HG03354 (cell line): Measurements from ENCODE around the gene CALN1.
"Not testable (repeated sequence)": the region's sequence is repeated elsewhere in the genome, so short reads cannot be mapped to it uniquely, and the experiment has no call there.

Experiments used
- ATAC-seq: cut with Tn5 transposase; IDR thresholded peaks from one replicate; pipeline ENCODE4 v1.9.1; 2021; ENCODE audit warnings: mild to moderate bottlenecking; ENCODE audit not compliant: unreplicated experiment, poor library complexity, severe bottlenecking

CALN1 gene

GRCh38 chr7:71935674-71936073 is 476.5 kb downstream of the CALN1 start:
- no peak for ATAC-seq

- no peak for ATAC-seq
Measured at GRCh38 chr7:71933426-71933825, 478.7 kb downstream of the CALN1 start.

GRCh38 chr7:71925663-71926062 is 486.5 kb downstream of the CALN1 start:
- ATAC-seq: no peak

GRCh38 chr7:71914204-71914603 is 497.9 kb downstream of the CALN1 start:
- ATAC-seq: not testable (repeated sequence)

GRCh38 chr7:71912476-71912875 is 499.7 kb downstream of the CALN1 start:
- ATAC-seq: no peak

GRCh38 chr7:71911051-71911450 is 501.1 kb downstream of the CALN1 start:
- no peak for ATAC-seq

- no peak for ATAC-seq
Measured at GRCh38 chr7:71905821-71906220, 506.3 kb downstream of the CALN1 start.

GRCh38 chr7:71904484-71904883 is 507.7 kb downstream of the CALN1 start:
- no peak for ATAC-seq

GRCh38 chr7:71900556-71900955 is 511.6 kb downstream of the CALN1 start:
- no peak for ATAC-seq

GRCh38 chr7:71896535-71896934 is 515.6 kb downstream of the CALN1 start:
- no peak for ATAC-seq

GRCh38 chr7:71886046-71886445 is 526.1 kb downstream of the CALN1 start:
- no peak for ATAC-seq

- ATAC-seq: no peak
Measured at GRCh38 chr7:71885487-71885886, 526.7 kb downstream of the CALN1 start.

GRCh38 chr7:71883415-71883814 is 528.7 kb downstream of the CALN1 start:
- ATAC-seq: no peak

- ATAC-seq: no peak
Measured at GRCh38 chr7:71871446-71871845, 540.7 kb downstream of the CALN1 start.

- ATAC-seq: no peak
Measured at GRCh38 chr7:71870812-71871211, 541.3 kb downstream of the CALN1 start.

- no peak for ATAC-seq
Measured at GRCh38 chr7:71868797-71869196, 543.3 kb downstream of the CALN1 start.

GRCh38 chr7:71867626-71868025 is 544.5 kb downstream of the CALN1 start:
- no peak for ATAC-seq

- no peak for ATAC-seq
Measured at GRCh38 chr7:71865172-71865571, 547.0 kb downstream of the CALN1 start.

- ATAC-seq: no peak
Measured at GRCh38 chr7:71864130-71864529, 548.0 kb downstream of the CALN1 start.

- no peak for ATAC-seq
Measured at GRCh38 chr7:71860572-71860971, 551.6 kb downstream of the CALN1 start.

- no peak for ATAC-seq
Measured at GRCh38 chr7:71857338-71857737, 554.8 kb downstream of the CALN1 start.

GRCh38 chr7:71854546-71855397 is 557.4 kb downstream of the CALN1 start:
- ATAC-seq: no peak
